Cortex of kidney (tissue), 1 donor: ENCODE data around the gene XRCC2.
"Not testable (repeated sequence)": the region's sequence is repeated elsewhere in the genome, so short reads cannot be mapped to it uniquely, and the experiment has no call there.

ENCODE experiments used
- DNase-seq: peaks from one replicate; lab custom pipeline; 2025; lab: John Stamatoyannopoulos, UW

Gene XRCC2

GRCh38 chr7:152664636-152665035, 11.3 kb downstream of the XRCC2 start:
- no peak for DNase-seq

DNA sequence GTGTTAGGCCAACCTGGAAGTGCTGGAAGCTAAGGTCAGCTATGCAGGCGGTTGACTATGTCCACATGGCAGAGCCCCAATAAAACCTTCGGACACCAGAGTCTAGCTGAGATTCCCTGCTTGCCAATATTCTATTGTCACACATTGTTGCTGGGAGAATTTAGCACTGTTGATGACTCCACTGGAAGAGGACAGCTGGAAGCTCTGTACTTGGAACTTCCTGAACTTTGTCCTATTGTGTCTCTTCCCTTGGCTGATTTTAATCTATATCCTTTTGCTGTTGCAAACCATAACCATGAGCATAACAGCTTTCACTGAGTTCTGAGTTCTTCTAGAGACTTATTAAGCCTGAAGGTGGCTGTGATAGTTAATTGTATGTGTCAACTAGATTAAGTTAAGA, 12.0 kb downstream of the XRCC2 start:
- DNase-seq, result no peak

GRCh38 chr7:152663148-152663740, 12.7 kb downstream of the XRCC2 start:
- DNase-seq, result no peak

GRCh38 chr7:152661479-152661878, 14.5 kb downstream of the XRCC2 start:
- DNase-seq, result no peak

DNA sequence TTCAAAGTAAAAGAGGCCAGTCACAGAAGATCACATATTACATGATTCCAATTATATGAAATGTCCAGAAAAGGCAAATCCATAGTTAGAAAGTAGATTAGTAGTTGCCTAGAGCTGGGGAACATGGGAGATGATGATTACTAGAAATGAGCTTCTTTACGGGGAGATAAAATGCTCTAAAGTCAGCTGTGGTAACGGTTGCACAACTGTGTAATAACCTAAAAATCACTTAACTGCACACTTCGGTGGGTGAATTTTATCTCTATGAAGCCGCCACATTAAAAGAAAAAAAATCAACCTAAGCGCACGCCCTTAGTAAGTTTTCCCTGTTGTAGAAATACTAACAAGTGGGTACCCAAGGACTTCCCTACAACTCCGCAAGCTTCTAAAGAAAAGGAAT, 15.9 kb downstream of the XRCC2 start:
- DNase-seq, result no peak

DNA sequence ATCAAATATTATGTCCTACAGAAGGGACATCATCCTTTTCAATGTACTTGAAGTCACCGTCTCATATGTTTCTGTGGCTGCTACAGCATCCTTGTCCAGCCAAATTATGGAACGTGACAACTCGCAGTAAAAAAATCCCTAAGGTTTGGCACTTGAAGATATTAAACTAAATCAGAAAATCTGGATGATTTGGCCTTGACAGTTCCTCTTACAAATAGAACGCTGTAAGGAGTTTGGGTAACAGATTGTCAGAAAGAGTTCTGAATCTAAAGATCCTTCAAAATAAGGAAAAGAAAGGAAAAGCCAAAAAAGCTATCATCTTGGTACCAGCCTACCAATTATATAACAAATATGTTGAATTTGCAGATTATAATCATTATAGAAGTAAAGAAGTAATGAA, 21.0 kb downstream of the XRCC2 start:
- no peak for DNase-seq

DNA sequence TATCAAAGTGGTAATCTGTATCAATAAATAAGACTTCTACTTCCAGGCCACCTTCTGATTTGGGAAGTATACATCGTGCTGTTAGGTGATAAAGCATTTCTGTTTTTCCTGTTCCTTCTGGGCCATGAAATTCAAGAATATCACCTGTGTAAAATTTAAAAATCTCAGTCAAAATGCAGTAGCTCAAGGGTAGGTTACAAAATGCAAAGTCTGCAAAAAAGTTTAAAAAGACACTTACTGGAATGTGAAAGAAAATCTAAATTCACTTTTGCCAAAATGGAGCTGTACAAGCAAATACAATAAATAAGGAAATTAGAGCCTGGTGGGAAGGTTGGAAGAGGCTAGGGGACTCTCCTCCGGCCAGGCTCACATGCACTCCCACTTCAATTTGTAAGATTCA, 26.7 kb downstream of the XRCC2 start:
- DNase-seq, result no peak

DNA sequence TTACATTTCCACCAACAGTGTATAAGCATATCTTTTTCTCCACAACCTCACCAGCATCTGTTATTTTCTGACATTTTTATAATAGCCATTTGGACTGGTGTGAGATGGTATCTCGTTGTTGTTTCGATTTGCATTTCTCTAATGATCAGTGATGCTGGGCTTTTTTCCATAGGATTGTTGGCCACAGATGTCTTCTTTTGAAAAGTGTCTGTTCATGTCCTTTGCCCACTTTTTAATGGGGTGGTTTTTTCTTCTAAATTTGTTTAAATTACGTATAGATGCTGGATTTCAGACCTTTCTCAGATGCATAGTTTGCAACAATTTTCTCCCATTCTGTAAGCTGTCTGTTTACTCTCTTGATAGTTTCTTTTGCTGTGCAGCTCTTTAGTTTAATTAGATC, 28.9 kb downstream of the XRCC2 start:
- DNase-seq, result no peak

GRCh38 chr7:152646579-152646978, 29.4 kb downstream of the XRCC2 start:
- DNase-seq, result not testable (repeated sequence)

- no peak for DNase-seq
Measured at GRCh38 chr7:152643979-152644559, 31.9 kb downstream of the XRCC2 start.

GRCh38 chr7:152641384-152641783, 34.6 kb downstream of the XRCC2 start:
- DNase-seq, result no peak

DNA sequence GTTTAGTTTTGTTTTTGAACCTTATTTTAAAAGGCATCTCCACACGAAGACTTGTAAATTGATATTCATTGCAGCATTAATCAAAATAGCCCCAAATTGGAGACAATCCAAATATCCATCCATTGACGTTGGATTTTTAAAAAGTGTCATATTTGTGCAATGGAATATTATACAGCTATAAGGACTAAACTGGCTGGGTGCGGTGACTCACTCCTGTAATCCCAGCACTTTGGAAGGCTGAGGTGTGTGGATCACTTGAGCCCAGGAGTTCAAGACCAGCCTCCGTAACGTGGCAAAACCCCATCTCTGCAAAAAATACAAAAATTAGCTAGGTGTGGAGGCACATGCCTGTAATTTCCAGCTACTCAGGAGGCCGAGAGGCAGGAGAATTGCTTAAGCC, 35.1 kb downstream of the XRCC2 start:
- no peak for DNase-seq

GRCh38 chr7:152637920-152638580, 37.9 kb downstream of the XRCC2 start:
- DNase-seq, result no peak

DNA sequence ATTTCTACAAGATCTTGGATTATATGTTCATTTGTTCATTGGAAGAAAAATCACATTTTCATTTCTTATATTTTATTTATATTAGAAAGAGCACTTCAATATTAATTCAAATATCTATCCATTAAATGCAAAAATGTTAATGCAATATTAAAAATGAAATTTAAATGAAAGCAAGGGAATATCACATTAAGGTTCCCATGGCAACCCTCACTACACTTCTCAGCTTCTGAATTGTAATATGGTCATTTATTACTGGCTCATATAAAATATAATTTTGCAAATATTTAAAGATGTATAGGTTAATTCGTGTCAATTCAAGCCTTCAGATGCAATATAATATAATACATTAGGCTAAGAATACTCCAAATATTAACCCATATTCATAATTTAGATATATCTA, 38.8 kb downstream of the XRCC2 start:
- no peak for DNase-seq

DNA sequence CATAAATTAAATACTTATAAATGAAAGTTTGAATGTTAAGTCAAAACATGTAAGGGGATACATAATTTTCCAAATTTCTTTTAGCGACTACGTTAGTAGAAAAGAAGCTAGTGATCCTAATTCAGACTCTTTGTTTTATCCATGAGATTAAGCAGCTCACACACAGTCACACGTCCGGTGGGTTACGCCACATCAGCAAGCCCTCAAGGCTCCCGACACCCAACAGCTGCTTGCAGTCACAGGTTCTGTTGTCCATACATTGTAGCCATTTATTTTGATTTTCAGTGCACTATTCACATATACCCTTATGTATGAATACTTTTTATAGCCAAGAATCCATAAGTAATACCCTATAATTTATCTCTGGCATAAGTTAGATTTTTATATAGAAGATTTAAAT, 39.5 kb downstream of the XRCC2 start:
- no peak for DNase-seq

DNA sequence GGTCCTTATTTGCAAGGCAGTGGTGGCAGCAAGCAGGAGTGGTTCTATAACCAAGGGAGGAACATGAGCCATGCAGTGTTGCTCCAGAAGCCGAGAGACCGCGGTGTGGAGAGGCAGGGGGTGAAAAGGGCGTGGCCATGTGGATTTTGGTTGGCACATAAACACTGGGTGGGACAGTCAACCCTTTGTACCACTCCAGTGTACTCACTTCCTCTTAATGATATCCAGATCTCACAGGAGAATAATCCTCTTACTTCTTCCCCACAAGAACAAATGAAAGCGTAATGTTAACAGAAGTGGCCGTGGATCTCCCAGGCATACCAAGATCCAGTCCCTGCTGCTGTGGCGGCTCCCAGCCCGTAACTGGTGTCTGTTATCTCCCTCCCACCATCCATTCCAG, 42.4 kb downstream of the XRCC2 start:
- DNase-seq, result no peak

DNA sequence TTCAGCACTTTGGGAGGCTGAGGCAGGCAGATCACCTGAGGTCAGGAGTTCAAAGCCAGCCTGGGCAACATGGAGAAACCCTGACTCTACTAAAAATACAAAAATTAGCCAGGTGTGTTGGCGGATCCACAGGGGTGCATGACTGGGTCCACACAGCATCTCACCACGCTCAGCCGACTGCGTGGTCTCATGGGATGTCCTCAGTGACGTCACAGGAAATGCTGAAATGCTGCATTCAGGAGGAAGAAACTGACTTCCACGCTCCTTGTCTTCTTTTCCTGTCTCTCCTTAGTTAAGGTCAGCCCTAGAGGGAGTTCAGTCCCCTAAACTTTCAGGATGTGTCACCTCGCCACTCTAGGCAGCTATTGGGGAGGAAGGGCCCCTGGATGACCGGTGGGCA, 42.9 kb downstream of the XRCC2 start:
- no peak for DNase-seq

- DNase-seq, result not testable (repeated sequence)
Measured at GRCh38 chr7:152628772-152629171, 47.2 kb downstream of the XRCC2 start.

- DNase-seq, result no peak
Measured at GRCh38 chr7:152624228-152624627, 51.7 kb downstream of the XRCC2 start.

DNA sequence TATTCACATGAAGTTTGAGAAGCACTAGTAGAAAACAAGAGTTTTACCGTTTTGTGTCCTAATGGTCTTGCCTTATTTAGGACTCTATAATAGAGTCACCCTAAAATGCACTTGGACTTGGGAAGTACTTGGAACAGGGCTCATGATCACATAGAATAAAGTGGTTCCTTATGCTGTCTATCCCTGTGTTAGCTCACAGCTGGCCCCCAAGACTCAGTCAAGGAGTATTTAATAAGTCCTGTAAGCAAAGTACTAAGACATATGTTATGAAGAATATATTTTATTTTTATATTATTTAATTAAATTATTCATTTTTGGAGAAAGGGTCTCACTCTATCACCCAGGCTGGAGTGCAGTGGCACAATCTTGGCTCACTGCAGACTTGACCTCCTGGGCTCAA, 54.5 kb downstream of the XRCC2 start:
- DNase-seq, result no peak

DNA sequence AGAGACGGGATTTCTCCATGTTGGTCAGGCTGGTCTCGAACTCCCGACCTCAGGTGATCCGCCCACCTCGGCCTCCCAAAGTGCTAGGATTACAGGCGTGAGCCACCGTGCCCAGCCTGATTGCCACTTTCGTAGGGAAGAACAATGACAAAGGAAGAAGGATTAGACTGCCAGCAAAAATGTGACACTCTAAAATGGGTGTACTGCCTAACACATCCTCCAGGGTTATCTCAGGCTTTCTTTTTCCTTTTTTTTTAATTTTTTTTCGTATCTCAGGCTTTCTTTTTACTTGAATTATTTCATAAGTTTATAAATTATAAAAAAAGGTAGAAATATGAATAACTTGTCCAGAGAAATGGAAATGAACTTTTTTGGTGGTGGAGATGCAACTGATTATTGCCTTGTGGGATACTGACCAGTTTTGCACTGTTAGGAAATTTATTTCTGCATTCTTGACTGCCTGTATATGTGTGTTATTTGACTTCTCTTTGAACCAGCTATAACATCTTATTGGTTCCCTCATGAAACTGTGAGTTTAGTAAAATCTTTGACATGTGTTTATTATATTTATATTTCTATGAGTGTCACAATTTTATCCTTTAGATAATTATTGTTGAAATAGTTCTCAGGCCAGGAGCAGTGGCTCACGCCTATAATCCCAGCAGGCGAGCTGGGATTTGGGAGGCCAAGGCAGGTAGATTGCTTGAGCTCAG, 56.8 kb downstream of the XRCC2 start:
- no peak for DNase-seq

- no peak for DNase-seq
Measured at GRCh38 chr7:152618427-152618826, 57.5 kb downstream of the XRCC2 start.

- DNase-seq, result no peak
Measured at GRCh38 chr7:152617056-152617455, 58.9 kb downstream of the XRCC2 start.
